NB4 (cell line): ENCODE results near the gene GAA.
A peak's percentile ranks its signal among the peaks of the same experiment; 100 is the strongest.
"Not testable (repeated sequence)": the region's sequence is repeated elsewhere in the genome, so short reads cannot be mapped to it uniquely, and the experiment has no call there.

Experiments used
- DNase-seq: peaks from one replicate; pipeline ENCODE4 v3.0.0; 2010; ENCODE audit warnings: low read depth
- H3K4me3 ChIP-seq: one replicate; pipeline ENCODE4 v1.5.1; 2011; ENCODE audit warnings: mild to moderate bottlenecking, low read depth, low read length, moderate library complexity
- MYC ChIP-seq: IDR thresholded peaks from 2 replicates; pipeline ENCODE4 v1.6.1; 2011; ENCODE audit warnings: low read depth, low read length
- POLR2A ChIP-seq: IDR thresholded peaks from 2 replicates; pipeline ENCODE4 v1.6.1; 2011; ENCODE audit warnings: mild to moderate bottlenecking; ENCODE audit not compliant: insufficient read length; ENCODE audit errors: extremely low read depth
- TF ChIP-seq, protein P1 (sequence below): IDR thresholded peaks from one replicate; pipeline ENCODE4 v1.5.1; 2012; ENCODE audit warnings: low read depth, low read length
- TF ChIP-seq, protein P2 (sequence below): IDR thresholded peaks from 2 replicates; pipeline ENCODE4 v1.6.1; 2011; ENCODE audit warnings: low read depth, low read length

The GAA gene

DNA sequence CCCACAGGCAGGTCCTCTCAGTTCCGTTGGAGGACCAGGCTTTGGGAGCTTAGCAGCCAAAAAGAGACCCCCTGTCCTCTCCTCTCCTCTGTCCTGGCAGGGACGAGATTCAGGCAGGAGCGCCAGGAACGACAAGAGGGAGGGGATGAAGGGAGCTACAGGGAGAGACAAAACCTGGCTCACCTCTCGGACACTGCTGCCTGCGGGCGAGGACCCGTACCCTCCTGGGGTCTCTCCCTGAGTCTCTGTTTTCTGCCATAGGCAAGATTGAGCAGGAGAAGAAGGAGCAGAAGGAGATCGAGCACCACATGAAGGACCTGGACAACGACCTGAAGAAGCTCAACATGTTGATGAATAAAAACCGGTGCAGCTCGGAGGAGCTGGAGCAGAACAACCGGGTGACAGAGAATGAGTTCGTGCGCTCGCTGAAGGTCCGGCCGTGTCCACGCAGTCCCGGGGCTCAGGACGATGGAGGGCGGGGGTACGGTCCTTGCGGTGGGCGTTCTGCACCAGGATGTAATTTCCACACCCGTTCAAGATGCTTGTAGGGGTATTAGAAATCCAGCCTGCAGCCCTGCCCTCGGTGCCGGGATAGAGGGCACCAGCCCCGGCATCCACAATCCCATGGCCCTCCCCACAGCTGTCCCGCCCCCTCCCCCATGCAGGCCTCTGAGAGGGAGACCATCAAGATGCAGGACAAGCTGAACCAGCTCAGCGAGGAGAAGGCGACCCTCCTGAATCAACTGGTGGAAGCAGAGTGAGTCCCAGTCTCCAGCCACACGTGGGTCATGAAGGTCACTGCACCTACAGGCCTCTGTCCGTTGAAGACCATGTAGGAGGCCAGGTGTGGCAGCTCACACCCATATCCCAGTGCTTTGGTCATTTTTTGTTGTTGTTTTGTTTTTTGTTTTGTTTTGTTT is 13.8 kb upstream of the GAA start:
- TF ChIP-seq POLR2A: no peak
- TF ChIP-seq MYC: no peak
- TF ChIP-seq, protein P1, sequence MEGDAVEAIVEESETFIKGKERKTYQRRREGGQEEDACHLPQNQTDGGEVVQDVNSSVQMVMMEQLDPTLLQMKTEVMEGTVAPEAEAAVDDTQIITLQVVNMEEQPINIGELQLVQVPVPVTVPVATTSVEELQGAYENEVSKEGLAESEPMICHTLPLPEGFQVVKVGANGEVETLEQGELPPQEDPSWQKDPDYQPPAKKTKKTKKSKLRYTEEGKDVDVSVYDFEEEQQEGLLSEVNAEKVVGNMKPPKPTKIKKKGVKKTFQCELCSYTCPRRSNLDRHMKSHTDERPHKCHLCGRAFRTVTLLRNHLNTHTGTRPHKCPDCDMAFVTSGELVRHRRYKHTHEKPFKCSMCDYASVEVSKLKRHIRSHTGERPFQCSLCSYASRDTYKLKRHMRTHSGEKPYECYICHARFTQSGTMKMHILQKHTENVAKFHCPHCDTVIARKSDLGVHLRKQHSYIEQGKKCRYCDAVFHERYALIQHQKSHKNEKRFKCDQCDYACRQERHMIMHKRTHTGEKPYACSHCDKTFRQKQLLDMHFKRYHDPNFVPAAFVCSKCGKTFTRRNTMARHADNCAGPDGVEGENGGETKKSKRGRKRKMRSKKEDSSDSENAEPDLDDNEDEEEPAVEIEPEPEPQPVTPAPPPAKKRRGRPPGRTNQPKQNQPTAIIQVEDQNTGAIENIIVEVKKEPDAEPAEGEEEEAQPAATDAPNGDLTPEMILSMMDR: no peak
- TF ChIP-seq, protein P2, sequence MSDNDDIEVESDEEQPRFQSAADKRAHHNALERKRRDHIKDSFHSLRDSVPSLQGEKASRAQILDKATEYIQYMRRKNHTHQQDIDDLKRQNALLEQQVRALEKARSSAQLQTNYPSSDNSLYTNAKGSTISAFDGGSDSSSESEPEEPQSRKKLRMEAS: no peak
- no peak for DNase-seq
- H3K4me3 ChIP-seq: no peak overlapping the region

DNA sequence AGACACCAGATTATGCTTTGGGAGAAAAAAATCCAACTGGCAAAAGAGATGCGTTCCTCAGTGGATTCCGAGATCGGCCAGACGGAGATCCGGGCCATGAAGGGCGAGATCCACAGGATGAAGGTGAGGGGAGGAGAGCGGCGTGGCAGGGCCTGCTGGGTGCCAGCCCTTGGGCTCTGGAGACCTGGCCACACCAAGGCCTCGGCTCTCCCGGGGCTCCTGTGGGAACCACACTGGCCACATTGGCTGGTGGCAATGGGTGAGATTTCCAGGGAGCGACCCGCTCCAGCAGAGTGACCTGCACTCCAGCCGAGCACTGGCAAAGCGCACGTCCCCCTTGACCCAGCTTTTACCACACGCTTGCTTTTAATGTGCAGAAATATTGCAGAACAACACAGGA is 11.6 kb upstream of the GAA start:
- TF ChIP-seq, protein P2: no peak
- TF ChIP-seq, protein P1: no peak
- no peak for TF ChIP-seq MYC
- no peak for TF ChIP-seq POLR2A
- DNase-seq: no peak
- no peak overlapping the region for H3K4me3 ChIP-seq

DNA sequence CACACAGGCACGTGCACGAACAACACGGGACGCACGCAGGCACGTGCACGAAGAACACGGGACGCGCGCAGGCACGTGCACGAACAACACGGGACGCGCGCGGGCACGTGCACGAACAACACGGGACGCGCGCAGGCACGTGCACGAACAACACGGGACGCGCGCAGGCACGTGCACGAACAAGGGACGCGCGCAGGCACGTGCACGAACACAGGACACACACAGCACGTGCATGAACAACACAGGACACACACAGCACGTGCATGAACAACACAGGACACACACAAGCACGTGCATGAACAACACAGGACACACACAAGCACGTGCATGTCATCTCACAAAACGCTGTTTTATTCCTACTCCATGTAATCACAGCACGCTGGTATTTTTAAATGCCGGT is 11.2 kb upstream of the GAA start:
- not testable (repeated sequence) for H3K4me3 ChIP-seq, DNase-seq

DNA sequence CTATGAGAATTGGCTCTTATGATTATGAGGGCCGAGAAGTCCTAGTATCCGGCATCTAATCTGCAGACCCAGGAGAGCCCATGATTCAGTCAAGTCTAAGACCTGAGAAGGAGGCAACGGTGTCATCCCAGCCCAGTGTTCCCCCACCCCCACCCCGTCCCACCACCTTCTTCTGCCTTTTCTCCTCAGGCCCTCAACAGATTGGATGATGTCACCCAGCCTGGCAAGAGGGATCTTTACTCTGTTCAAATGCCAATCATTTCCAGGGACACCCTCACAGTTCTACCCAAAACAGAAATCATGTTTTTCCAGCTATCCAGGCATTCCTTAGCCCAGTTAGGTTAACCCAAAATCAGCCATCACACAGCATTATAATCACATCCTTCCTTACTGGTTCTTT is 10.0 kb upstream of the GAA start:
- no peak for DNase-seq
- TF ChIP-seq POLR2A (no peak), MYC (no peak)
- TF ChIP-seq, protein P2: no peak
- TF ChIP-seq, protein P1: no peak
- no peak overlapping the region for H3K4me3 ChIP-seq

DNA sequence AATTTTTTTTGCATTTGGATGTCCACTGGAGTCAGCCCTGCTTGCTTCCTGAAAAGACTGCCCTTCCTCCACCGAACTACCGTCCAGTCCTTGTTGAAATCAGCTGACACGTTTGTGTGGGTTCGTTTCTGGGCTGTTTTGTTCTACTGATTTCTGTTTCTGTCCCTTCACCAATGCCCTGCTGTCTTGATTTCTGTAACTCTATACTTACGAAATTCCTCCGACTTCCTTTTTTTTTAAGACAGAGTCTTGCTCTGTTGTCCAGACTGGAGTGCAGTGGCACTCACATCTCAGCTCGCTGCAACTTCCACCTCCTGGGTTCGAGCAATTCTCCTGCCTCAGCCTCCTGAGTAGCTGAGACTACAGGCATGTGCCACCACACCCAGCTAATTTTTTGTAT is 8.4 kb upstream of the GAA start:
- H3K4me3 ChIP-seq: no peak overlapping the region
- DNase-seq: peak; percentile 63
- TF ChIP-seq MYC (no peak), POLR2A (no peak)
- TF ChIP-seq, protein P1: no peak
- TF ChIP-seq, protein P2: no peak

DNA sequence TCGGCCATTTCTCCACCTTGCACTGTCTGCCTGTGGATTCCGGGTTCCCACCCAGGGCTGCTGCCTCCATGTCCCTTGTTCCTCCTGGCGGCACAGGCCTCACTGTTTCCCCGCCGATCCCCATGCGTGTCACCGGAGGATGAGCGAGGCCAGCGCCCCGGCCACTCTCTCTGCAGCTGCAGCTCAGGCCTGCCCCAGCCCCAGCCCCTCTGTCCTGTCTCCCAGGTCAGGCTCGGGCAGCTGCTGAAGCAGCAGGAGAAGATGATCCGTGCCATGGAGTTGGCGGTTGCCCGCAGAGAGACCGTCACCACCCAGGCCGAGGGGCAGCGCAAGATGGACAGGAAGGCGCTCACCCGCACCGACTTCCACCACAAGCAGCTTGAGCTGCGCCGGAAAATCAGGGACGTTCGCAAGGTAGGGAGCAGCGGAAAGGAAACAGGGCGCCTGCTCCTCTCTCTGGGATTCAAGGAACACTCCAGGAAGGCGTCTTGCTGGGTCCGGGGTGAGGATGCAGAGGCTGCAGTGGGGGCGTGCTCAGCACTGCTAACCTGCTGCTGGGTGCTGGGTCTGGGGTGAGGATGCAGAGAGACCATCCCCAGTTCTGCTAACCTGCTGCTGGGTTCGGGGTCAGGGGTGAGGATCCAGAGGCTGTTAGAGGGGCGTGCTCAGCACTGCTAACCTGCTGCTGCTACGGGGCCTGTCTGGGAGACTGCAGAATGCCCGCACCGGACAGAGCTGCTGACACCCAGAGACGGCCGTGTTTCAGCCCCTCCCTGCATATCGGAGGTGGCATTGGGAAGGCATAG is 6.1 kb upstream of the GAA start:
- no peak overlapping the region for H3K4me3 ChIP-seq
- TF ChIP-seq MYC (no peak), POLR2A (no peak)
- TF ChIP-seq, protein P2: no peak
- TF ChIP-seq, protein P1: no peak
- no peak for DNase-seq
